Astrocyte (in vitro differentiated cells and primary cell): ENCODE results near the gene LMBR1L. TPM values are rescaled to one million over a fixed set of nuclear protein-coding genes. Genes with fewer than 3 reads are reported as not detected.

ENCODE experiments used
- DNase-seq: peaks from one replicate; pipeline ENCODE4 v3.0.0-alpha.2; 2010; ENCODE audit warnings: low read depth
- FAIRE-seq: peaks from 2 replicates; lab custom pipeline; 2011; peaks lifted over from hg19 to GRCh38; lab: Jason Lieb, UNC
- H2AFZ ChIP-seq: 2 replicates; pipeline ENCODE4 v1.6.0; 2012; ENCODE audit warnings: low read depth, low read length, inconsistent platforms
- H3K27ac ChIP-seq: 2 replicates; pipeline ENCODE4 v1.5.1; 2011; ENCODE audit warnings: low read depth, low read length, inconsistent platforms
- H3K27me3 ChIP-seq: 2 replicates; pipeline ENCODE4 v1.6.0; 2011; ENCODE audit warnings: low read length, inconsistent platforms; ENCODE audit not compliant: insufficient read depth
- H3K36me3 ChIP-seq: 2 replicates; pipeline ENCODE4 v1.5.1; 2011; ENCODE audit warnings: low read length, inconsistent platforms; ENCODE audit not compliant: insufficient read depth
- H3K4me1 ChIP-seq: 2 replicates; pipeline ENCODE4 v1.5.1; 2011; ENCODE audit warnings: low read length, inconsistent platforms; ENCODE audit not compliant: insufficient read depth
- H3K4me2 ChIP-seq: 2 replicates; pipeline ENCODE4 v1.6.0; 2012; ENCODE audit warnings: low read length, inconsistent platforms
- H3K4me3 ChIP-seq: 2 replicates; pipeline ENCODE4 v1.5.1; 2011; ENCODE audit warnings: low read depth, mild to moderate bottlenecking, low read length, inconsistent platforms; ENCODE audit not compliant: insufficient read depth
- H3K79me2 ChIP-seq: 2 replicates; pipeline ENCODE4 v1.6.0; 2012; ENCODE audit warnings: mild to moderate bottlenecking, low read length, inconsistent platforms; ENCODE audit not compliant: insufficient read depth
- H3K9ac ChIP-seq: 2 replicates; pipeline ENCODE4 v1.6.0; 2012; ENCODE audit warnings: mild to moderate bottlenecking, low read length, inconsistent platforms
- H3K9me3 ChIP-seq: 2 replicates; pipeline ENCODE4 v1.5.1; 2012; ENCODE audit warnings: low read depth, mild to moderate bottlenecking, low read length, inconsistent platforms; ENCODE audit not compliant: insufficient read depth
- H4K20me1 ChIP-seq: 2 replicates; pipeline ENCODE4 v1.6.0; 2012; ENCODE audit warnings: low read length, inconsistent platforms; ENCODE audit not compliant: insufficient read depth
- H3K27ac Mint-ChIP-seq: one replicate; pipeline ENCODE4 v1.8.0; 2021; ENCODE audit warnings: mild to moderate bottlenecking, mixed read lengths; ENCODE audit not compliant: unreplicated experiment
- H3K27me3 Mint-ChIP-seq: one replicate; pipeline ENCODE4 v1.8.0; 2021; ENCODE audit warnings: low read depth, mixed read lengths; ENCODE audit not compliant: unreplicated experiment
- H3K36me3 Mint-ChIP-seq: one replicate; pipeline ENCODE4 v1.8.0; 2021; ENCODE audit warnings: low read depth, mixed read lengths; ENCODE audit not compliant: unreplicated experiment
- H3K4me1 Mint-ChIP-seq: one replicate; pipeline ENCODE4 v1.8.0; 2021; ENCODE audit warnings: low read depth, mixed read lengths; ENCODE audit not compliant: unreplicated experiment
- H3K4me3 Mint-ChIP-seq: one replicate; pipeline ENCODE4 v1.8.0; 2021; ENCODE audit warnings: mild to moderate bottlenecking, moderate library complexity, mixed read lengths; ENCODE audit not compliant: unreplicated experiment
- H3K9me3 Mint-ChIP-seq: one replicate; pipeline ENCODE4 v1.8.0; 2021; ENCODE audit warnings: mild to moderate bottlenecking, mixed read lengths; ENCODE audit not compliant: unreplicated experiment
- EZH2 ChIP-seq: IDR thresholded peaks from 2 replicates; pipeline ENCODE4 v1.6.1; 2012; ENCODE audit warnings: mild to moderate bottlenecking, low read length, inconsistent platforms; ENCODE audit not compliant: insufficient read depth
- total RNA-seq: library from RNA; stranded (reverse); gene quantifications from 2 replicates; pipeline ENCODE4 v1.2.1, GENCODE V29; 2021
- TF ChIP-seq, protein P1 (sequence below): IDR thresholded peaks from 2 replicates; pipeline ENCODE4 v1.5.1; 2011; ENCODE audit warnings: low read depth, mild to moderate bottlenecking, inconsistent platforms, low read length, moderate library complexity; ENCODE audit not compliant: insufficient read depth

LMBR1L gene
- total RNA-seq, 1 donor from 2014 or later = 61.0 TPM

DNA sequence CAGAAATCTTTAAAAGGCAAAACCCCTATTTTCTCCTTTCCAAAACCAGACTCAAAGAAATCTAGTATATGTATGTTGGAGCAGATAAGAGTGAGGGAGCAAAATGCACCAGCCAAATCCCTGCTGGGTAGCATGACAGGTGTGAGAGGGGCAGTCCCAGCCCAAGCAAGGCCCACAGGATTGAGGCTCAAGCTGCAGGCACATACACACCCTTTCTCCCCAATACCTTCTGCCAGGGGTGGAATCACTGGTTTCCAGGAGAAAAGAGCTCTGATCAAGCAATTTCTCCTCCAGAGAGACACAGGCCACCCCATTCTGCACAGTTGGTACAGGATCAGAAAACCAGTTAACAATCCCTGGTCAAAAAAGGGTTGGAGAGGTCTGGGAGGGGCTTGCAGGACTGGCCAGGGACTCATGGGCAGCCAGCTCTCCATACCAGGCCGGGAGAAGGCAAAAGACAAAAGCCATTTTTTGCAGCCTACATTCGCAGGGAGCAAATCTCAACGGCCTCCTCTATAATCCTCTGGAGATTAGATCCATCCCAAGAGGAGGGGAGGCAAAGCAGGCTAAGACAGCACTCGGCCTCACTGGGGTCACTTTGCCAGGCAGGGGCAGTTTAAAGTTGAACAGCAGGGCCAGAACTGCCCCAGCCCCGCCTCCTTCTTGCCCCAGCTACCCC lies 52.1 kb downstream of the LMBR1L start:
- peak overlapping the region; percentile 97 for H3K9ac ChIP-seq
- DNase-seq = no peak
- Mint-ChIP-seq H3K4me1 (peaks cover 33% of the 10 kb centered on the region), H3K27ac (peak overlapping the region; percentile 94), H3K27me3 (no peaks in the 10 kb centered on the region), H3K9me3 (no peaks in the 10 kb centered on the region), H3K36me3 (peaks cover 14% of the 10 kb centered on the region), H3K4me3 (peak overlapping the region; percentile 98)
- peaks cover 62% of the 10 kb centered on the region for H4K20me1 ChIP-seq
- peak overlapping the region; percentile 99 for H3K4me2 ChIP-seq
- H3K27me3 ChIP-seq = no peaks in the 10 kb centered on the region
- no peaks in the 10 kb centered on the region for H3K9me3 ChIP-seq
- no peak for TF ChIP-seq EZH2
- TF ChIP-seq, protein P1, sequence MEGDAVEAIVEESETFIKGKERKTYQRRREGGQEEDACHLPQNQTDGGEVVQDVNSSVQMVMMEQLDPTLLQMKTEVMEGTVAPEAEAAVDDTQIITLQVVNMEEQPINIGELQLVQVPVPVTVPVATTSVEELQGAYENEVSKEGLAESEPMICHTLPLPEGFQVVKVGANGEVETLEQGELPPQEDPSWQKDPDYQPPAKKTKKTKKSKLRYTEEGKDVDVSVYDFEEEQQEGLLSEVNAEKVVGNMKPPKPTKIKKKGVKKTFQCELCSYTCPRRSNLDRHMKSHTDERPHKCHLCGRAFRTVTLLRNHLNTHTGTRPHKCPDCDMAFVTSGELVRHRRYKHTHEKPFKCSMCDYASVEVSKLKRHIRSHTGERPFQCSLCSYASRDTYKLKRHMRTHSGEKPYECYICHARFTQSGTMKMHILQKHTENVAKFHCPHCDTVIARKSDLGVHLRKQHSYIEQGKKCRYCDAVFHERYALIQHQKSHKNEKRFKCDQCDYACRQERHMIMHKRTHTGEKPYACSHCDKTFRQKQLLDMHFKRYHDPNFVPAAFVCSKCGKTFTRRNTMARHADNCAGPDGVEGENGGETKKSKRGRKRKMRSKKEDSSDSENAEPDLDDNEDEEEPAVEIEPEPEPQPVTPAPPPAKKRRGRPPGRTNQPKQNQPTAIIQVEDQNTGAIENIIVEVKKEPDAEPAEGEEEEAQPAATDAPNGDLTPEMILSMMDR = no peak
- H3K36me3 ChIP-seq = peaks cover 17% of the 10 kb centered on the region
- peak overlapping the region; percentile 92 for H3K4me3 ChIP-seq
- H3K4me1 ChIP-seq = peaks cover 41% of the 10 kb centered on the region
- no peak for FAIRE-seq
- peak overlapping the region; percentile 98 for H3K27ac ChIP-seq
- H2AFZ ChIP-seq = no peak overlapping the region
- peaks cover 79% of the 10 kb centered on the region for H3K79me2 ChIP-seq

DNA sequence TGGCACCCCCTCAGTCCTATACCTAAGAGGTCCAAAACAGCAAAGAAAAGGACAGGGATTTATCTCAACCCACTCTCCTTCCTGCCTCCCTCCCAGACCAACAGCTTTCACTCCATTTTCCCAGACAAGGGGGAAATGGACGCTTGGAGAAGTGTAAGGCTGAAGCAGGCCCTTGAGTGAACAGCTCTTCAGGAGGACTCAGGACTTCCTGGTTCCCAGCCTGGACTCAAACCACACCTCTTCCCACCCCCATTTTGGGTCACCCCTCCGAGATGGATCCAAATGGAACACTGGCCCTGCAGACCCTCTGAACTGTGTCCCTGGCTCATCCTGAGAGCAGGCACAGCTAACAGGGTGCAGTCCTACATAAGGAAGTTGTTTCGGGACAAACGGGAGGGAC lies 52.8 kb downstream of the LMBR1L start:
- H3K9ac ChIP-seq = peak overlapping the region; percentile 97
- H3K4me3 ChIP-seq = peak overlapping the region; percentile 92
- H3K79me2 ChIP-seq = peaks cover 85% of the 10 kb centered on the region
- Mint-ChIP-seq H3K27me3 (no peaks in the 10 kb centered on the region), H3K27ac (peak overlapping the region; percentile 55), H3K4me1 (peaks cover 33% of the 10 kb centered on the region), H3K4me3 (peak overlapping the region; percentile 98), H3K9me3 (no peaks in the 10 kb centered on the region), H3K36me3 (peaks cover 14% of the 10 kb centered on the region)
- H2AFZ ChIP-seq = no peak overlapping the region
- H3K9me3 ChIP-seq = no peaks in the 10 kb centered on the region
- H3K27me3 ChIP-seq = no peaks in the 10 kb centered on the region
- peaks cover 23% of the 10 kb centered on the region for H3K36me3 ChIP-seq
- TF ChIP-seq, protein P1 = no peak
- TF ChIP-seq EZH2 = no peak
- H3K4me1 ChIP-seq = peaks cover 41% of the 10 kb centered on the region
- H3K27ac ChIP-seq = no peak overlapping the region
- peaks cover 68% of the 10 kb centered on the region for H4K20me1 ChIP-seq
- FAIRE-seq (no peak), DNase-seq (no peak)
- H3K4me2 ChIP-seq = peak overlapping the region; percentile 99
